Activated naive CD8-positive, alpha-beta T cell treated with anti-CD3 and anti-CD28 coated beads, Interleukin-2, amount 50 U/mL, for 24 hours (primary cell): ENCODE data around the gene BDKRB2.

Source experiments
- ATAC-seq: fragments of 150-1000 bp; cut with Tn5 transposase; one replicate; pipeline ENCODE4 v1.10.0; 2021
- DNase-seq: peaks from one replicate; pipeline ENCODE4 v3.0.0; 2021
- H3K27ac Mint-ChIP-seq: one replicate; pipeline ENCODE4 v1.8.0; 2021; ENCODE audit warnings: mild to moderate bottlenecking, mixed read lengths
- H3K27me3 Mint-ChIP-seq: one replicate; pipeline ENCODE4 v1.8.0; 2021; ENCODE audit warnings: mixed read lengths
- H3K36me3 Mint-ChIP-seq: one replicate; pipeline ENCODE4 v1.8.0; 2021; ENCODE audit warnings: low read depth, mixed read lengths
- H3K4me1 Mint-ChIP-seq: one replicate; pipeline ENCODE4 v1.8.0; 2021; ENCODE audit warnings: mixed read lengths
- H3K4me3 Mint-ChIP-seq: one replicate; pipeline ENCODE4 v1.8.0; 2021; ENCODE audit warnings: mild to moderate bottlenecking, moderate library complexity, mixed read lengths
- H3K9me3 Mint-ChIP-seq: one replicate; pipeline ENCODE4 v1.8.0; 2021; ENCODE audit warnings: mixed read lengths

Gene BDKRB2

GRCh38 chr14:96255501-96256366 is 51.1 kb downstream of the BDKRB2 start, which contains the start of gene BDKRB1:
Gene BDKRB1, plus strand, starts transcription at chr14:96256210. Its CDS starts 7,473 bp downstream, at chr14:96263683.
- Mint-ChIP-seq H3K9me3 (no peaks in the 10 kb centered on the region), H3K36me3 (no peaks in the 10 kb centered on the region), H3K4me1 (no peaks in the 10 kb centered on the region), H3K27me3 (peaks cover 24% of the 10 kb centered on the region), H3K4me3 (no peak within 1 kb of the TSS), H3K27ac (no peak within 1 kb of the TSS)
- ATAC-seq = no peak
- no peak for DNase-seq

- no peak for ATAC-seq
- Mint-ChIP-seq H3K4me1 (no peaks in the 10 kb centered on the region), H3K36me3 (no peaks in the 10 kb centered on the region), H3K27ac (no peak overlapping the region), H3K4me3 (no peak overlapping the region), H3K27me3 (peaks cover 27% of the 10 kb centered on the region), H3K9me3 (no peaks in the 10 kb centered on the region)
- no peak for DNase-seq
These were observed 51.8 kb downstream of the BDKRB2 start for GRCh38 chr14:96256407-96256806.

DNA sequence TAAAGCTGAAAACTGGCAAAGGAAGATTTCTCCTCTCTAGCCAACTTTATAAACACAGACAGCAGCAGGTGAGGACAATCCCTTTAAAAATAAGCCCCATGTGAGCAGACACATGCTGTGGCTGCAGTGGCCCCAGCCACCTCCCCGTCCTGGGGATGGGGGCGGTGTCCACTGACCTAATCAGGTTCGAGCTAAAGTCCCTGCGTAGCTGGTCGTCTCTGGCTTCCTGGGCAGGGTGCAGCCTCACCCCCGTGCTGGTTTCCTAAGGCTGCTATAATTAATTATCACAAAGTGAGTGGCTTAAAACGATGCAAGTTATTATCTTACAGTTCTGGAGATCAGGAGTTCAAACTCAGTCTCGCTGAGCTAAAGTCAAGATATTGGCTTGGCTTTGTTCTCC is 52.4 kb downstream of the BDKRB2 start:
- H3K4me3 Mint-ChIP-seq = no peak overlapping the region
- H3K4me1 Mint-ChIP-seq = no peaks in the 10 kb centered on the region
- ATAC-seq (no peak), DNase-seq (no peak)
- no peak overlapping the region for H3K27ac Mint-ChIP-seq
- no peaks in the 10 kb centered on the region for H3K9me3 Mint-ChIP-seq
- H3K36me3 Mint-ChIP-seq = no peaks in the 10 kb centered on the region
- peaks cover 27% of the 10 kb centered on the region for H3K27me3 Mint-ChIP-seq

DNA sequence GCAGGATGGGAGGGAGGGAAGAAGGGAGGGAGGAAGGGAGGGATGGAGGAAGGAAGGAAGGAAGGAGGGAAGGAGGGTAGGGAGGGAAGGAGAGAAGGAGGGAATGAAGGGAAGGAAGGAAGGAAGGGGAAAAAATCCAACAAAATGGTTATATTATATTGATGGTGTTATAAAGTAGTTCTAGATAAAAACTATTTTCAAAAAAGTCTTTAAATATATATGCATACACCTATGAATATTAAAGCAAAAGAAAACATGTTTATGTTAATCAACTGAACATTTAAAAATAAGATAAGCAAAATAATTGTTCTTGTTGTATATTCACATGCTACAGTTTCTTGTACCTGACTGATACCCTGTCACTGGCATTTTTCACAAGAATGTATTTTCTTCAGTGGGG is 53.3 kb downstream of the BDKRB2 start:
- no peak for ATAC-seq
- DNase-seq = no peak
- H3K4me1 Mint-ChIP-seq = no peaks in the 10 kb centered on the region
- H3K27me3 Mint-ChIP-seq = peaks cover 27% of the 10 kb centered on the region
- no peak overlapping the region for H3K4me3 Mint-ChIP-seq
- H3K9me3 Mint-ChIP-seq = no peaks in the 10 kb centered on the region
- no peaks in the 10 kb centered on the region for H3K36me3 Mint-ChIP-seq
- H3K27ac Mint-ChIP-seq = no peak overlapping the region

DNA sequence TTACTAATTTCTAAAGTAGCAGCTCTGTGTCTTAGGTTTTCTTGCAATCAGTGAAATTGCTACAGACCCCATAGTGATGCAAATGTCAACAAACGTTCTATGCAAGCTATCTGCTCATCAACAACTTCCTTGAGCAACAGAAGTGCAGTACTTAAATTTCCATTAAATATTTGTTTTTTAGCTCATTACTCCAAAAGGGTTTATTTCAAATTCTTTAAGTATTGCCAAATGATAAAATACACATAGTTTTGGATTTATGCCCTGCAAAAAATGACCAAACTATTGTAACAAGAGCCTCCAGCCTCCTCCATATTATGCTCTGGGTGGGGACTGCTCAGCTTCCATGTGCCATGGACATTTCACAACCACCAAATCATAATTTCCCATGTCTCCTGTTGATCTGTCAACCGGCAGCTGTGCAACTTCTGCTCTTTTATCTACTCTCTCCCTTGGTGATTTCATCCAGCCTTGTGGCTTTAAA is 55.7 kb downstream of the BDKRB2 start:
- no peak overlapping the region for H3K27ac Mint-ChIP-seq
- no peak for DNase-seq
- no peaks in the 10 kb centered on the region for H3K4me1 Mint-ChIP-seq
- no peak overlapping the region for H3K4me3 Mint-ChIP-seq
- no peaks in the 10 kb centered on the region for H3K36me3 Mint-ChIP-seq
- ATAC-seq = no peak
- no peaks in the 10 kb centered on the region for H3K9me3 Mint-ChIP-seq
- H3K27me3 Mint-ChIP-seq = peaks cover 27% of the 10 kb centered on the region

DNA sequence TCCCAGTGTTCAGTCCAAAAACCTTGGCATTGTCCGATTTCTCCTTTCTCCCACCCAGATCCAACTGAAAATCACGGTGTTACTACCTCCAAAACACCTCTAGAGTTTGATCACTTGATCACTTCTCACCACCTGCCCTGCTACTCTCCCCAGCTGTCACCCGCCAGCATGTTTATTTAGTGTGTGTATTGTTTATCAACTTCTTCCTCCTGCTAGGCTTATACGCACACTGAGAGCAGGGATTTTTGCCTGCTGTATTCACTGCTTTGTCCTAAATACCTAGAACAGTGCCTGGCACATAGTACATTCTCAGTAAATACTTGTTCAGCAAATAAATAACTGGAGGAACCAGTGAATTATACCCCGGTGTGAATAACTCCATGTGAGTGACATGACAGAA is 56.4 kb downstream of the BDKRB2 start:
- no peak for DNase-seq
- no peak overlapping the region for H3K27ac Mint-ChIP-seq
- H3K4me3 Mint-ChIP-seq = no peak overlapping the region
- no peaks in the 10 kb centered on the region for H3K36me3 Mint-ChIP-seq
- H3K4me1 Mint-ChIP-seq = no peaks in the 10 kb centered on the region
- peaks cover 27% of the 10 kb centered on the region for H3K27me3 Mint-ChIP-seq
- ATAC-seq = no peak
- H3K9me3 Mint-ChIP-seq = no peaks in the 10 kb centered on the region

- Mint-ChIP-seq H3K9me3 (no peaks in the 10 kb centered on the region), H3K36me3 (no peaks in the 10 kb centered on the region), H3K4me1 (no peaks in the 10 kb centered on the region), H3K27me3 (peaks cover 22% of the 10 kb centered on the region), H3K4me3 (no peak overlapping the region), H3K27ac (no peak overlapping the region)
- ATAC-seq (no peak), DNase-seq (no peak)
These were observed 57.4 kb downstream of the BDKRB2 start for GRCh38 chr14:96261772-96262655.

- Mint-ChIP-seq H3K4me3 (no peak overlapping the region), H3K9me3 (no peaks in the 10 kb centered on the region), H3K27me3 (peaks cover 17% of the 10 kb centered on the region), H3K36me3 (no peaks in the 10 kb centered on the region), H3K4me1 (no peaks in the 10 kb centered on the region), H3K27ac (no peak overlapping the region)
- DNase-seq (no peak), ATAC-seq (no peak)
These were observed 58.9 kb downstream of the BDKRB2 start for GRCh38 chr14:96263347-96264199.

- Mint-ChIP-seq H3K9me3 (no peaks in the 10 kb centered on the region), H3K4me3 (no peak overlapping the region), H3K36me3 (no peaks in the 10 kb centered on the region), H3K27me3 (peaks cover 17% of the 10 kb centered on the region), H3K27ac (no peak overlapping the region), H3K4me1 (no peaks in the 10 kb centered on the region)
- ATAC-seq (no peak), DNase-seq (no peak)
These were observed 59.5 kb downstream of the BDKRB2 start for GRCh38 chr14:96264200-96264553.

- DNase-seq (no peak), ATAC-seq (no peak)
- H3K27ac Mint-ChIP-seq = no peak overlapping the region
- no peaks in the 10 kb centered on the region for H3K36me3 Mint-ChIP-seq
- H3K4me3 Mint-ChIP-seq = no peak overlapping the region
- H3K27me3 Mint-ChIP-seq = peaks cover 11% of the 10 kb centered on the region
- no peaks in the 10 kb centered on the region for H3K4me1 Mint-ChIP-seq
- no peaks in the 10 kb centered on the region for H3K9me3 Mint-ChIP-seq
These were observed 60.2 kb downstream of the BDKRB2 start for GRCh38 chr14:96264853-96265252.

DNA sequence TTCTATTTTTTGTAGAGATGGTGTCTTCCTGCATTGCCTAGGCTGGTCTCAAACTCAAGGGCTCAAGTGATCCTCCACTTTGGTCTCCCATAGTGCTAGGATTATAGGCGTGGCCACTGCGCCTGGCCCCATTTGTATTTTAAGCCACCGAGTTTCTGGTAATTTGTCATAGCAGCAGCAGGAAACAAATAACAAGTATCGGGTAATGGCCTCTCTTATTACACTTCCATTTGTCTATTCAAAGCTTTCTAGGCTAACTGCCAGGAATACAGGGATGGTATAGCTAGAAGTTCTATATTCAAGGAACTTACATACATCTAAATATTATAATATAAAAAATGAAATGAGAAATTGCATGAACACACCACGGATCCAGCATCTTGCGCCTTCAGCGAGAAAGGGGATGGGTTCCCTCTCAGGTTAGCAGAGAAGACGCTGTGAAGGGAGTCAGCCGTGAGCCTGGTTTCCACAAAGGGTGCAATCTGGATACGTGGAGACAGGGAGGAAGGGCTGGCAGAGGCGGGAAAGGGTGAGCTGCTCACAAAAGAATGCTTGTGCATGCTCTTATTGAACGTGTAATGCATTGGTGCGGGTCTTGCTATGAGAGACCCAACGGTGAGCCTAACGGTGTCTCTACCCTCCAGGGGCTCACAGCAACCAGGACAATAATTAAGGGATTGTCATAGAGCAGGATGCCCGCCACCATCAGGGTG is 60.9 kb downstream of the BDKRB2 start:
- H3K4me3 Mint-ChIP-seq = no peak overlapping the region
- peaks cover 7% of the 10 kb centered on the region for H3K27me3 Mint-ChIP-seq
- no peaks in the 10 kb centered on the region for H3K9me3 Mint-ChIP-seq
- ATAC-seq = no peak
- H3K4me1 Mint-ChIP-seq = no peaks in the 10 kb centered on the region
- no peak overlapping the region for H3K27ac Mint-ChIP-seq
- no peak for DNase-seq
- H3K36me3 Mint-ChIP-seq = no peaks in the 10 kb centered on the region

DNA sequence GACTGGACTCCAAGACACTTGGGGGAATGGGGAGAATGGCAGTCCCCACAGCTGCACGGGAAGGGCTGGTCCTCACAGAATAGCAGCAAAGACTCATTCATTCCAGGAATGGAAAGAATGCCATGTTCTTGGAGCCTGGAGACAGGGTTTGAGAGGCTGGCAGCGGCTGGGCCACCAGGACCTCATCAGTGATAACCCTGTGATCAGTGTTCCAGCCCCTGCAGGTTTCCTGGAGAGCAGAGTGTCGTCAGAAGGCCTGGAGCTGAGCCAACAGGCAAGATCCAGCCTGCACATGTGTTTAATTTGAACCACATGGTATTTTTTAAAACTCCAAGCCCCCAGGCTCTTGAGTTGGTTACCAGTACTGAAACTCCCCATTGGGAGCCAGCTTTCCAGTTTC is 62.7 kb downstream of the BDKRB2 start:
- DNase-seq (no peak), ATAC-seq (no peak)
- Mint-ChIP-seq H3K4me3 (no peak overlapping the region), H3K36me3 (no peaks in the 10 kb centered on the region), H3K9me3 (no peaks in the 10 kb centered on the region), H3K4me1 (no peaks in the 10 kb centered on the region), H3K27me3 (peaks cover 2% of the 10 kb centered on the region), H3K27ac (no peak overlapping the region)

DNA sequence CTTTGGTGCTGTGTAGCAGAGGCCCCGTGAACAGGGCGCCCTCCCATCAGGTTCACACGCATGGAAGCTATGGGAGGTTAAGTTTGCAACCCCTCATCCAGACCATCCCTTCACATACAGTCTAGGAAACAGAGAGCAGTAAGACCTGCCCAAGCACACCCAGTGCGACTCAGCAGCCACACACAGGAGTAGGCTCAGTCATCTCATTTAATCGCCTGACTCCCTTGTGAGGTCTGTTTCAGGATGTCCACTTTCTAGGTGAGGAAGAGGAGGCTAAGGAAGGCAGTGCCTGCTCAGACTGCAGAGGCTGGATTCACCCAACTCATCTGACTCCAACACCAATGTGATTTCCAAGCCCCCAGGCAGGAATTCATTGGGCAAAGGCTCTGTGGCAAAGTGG is 63.3 kb downstream of the BDKRB2 start:
- Mint-ChIP-seq H3K27ac (no peak overlapping the region), H3K27me3 (peaks cover 2% of the 10 kb centered on the region), H3K4me1 (no peaks in the 10 kb centered on the region), H3K9me3 (no peaks in the 10 kb centered on the region), H3K4me3 (no peak overlapping the region), H3K36me3 (no peaks in the 10 kb centered on the region)
- no peak for DNase-seq
- ATAC-seq = no peak
